HCT116 (cell line): ENCODE results near the gene TRIM38. TPM values are rescaled to one million over a fixed set of nuclear protein-coding genes. Genes with fewer than 3 reads are reported as not detected.

ENCODE experiments used
- ATAC-seq: fragments of 200-7000 bp; cut with Tn5 transposase; 2 replicates; pipeline ENCODE4 v1.9.1; 2020; ENCODE audit warnings: mild to moderate bottlenecking, moderate library complexity
- BruUV-seq: library from RNA; stranded (reverse); fragments of 400-500 nt; replicated peaks from 2 replicates; lab custom pipeline; 2021; lab: Mats Ljungman, UMichigan
- CTCF ChIA-PET: fragments of 300-600 bp; sonication (Branson Sonifier 250); formaldehyde crosslinking; loops from one replicate; lab custom pipeline; 2021; ENCODE audit warnings: antibody characterized with exemption; lab: Charles Lee
- POLR2A ChIA-PET: fragments of 300-600, 350-600 bp; sonication (Branson Sonifier 250); formaldehyde crosslinking; loops from one replicate; lab custom pipeline; 2021; ENCODE audit warnings: antibody characterized with exemption; lab: Charles Lee
- RAD21 ChIA-PET, 2 experiments: fragments of 300-600 bp; sonication (Branson Sonifier 250); formaldehyde crosslinking; loops; one replicate each; lab custom pipeline; 2023; ENCODE audit warnings: low total read pairs in 2 of 2; ENCODE audit not compliant: uncharacterized antibody in 2 of 2, unreplicated experiment in 2 of 2, low non-redundant PET in 1 of 2; lab: Charles Lee
- DNase-seq: peaks from one replicate; pipeline ENCODE4 v3.0.0-alpha.2; 2010; ENCODE audit warnings: low read depth, low spot score
- H2AFZ ChIP-seq: fragments of 200-600 bp; shearing (Covaris generic), sonication (generic); 2 replicates; pipeline ENCODE4 v1.6.1; 2017; ENCODE audit warnings: low read depth, mixed run types, mixed read lengths, antibody characterized with exemption, low read length; ENCODE audit not compliant: poor library complexity, severe bottlenecking
- H3K27ac ChIP-seq: 2 replicates; pipeline ENCODE4 v1.5.1; 2012; ENCODE audit warnings: low read depth, low read length
- H3K27me3 ChIP-seq: fragments of 200-600 bp; sonication (generic); 2 replicates; pipeline ENCODE4 v1.6.1; 2016; ENCODE audit warnings: mixed run types, low read length, mixed read lengths; ENCODE audit not compliant: insufficient read depth
- H3K36me3 ChIP-seq, 2 experiments: fragments of 200-500 bp in 1 of 2; fragments of 200-600 bp in 1 of 2; sonication (Bioruptor generic) in 1 of 2; sonication (generic) in 1 of 2; 2 replicates each; pipeline versions ENCODE4 v1.5.1 to v1.6.1; 2014 to 2016; ENCODE audit warnings: low read length in 2 of 2, inconsistent platforms in 1 of 2, mixed read lengths in 1 of 2, mixed run types in 1 of 2; ENCODE audit not compliant: insufficient read depth in 2 of 2, control insufficient read depth in 1 of 2
- H3K4me1 ChIP-seq, 2 experiments: fragments of 200-600 bp in 1 of 2; sonication (generic) in 1 of 2; 2 replicates each; pipeline versions ENCODE4 v1.5.1 to v1.6.1; 2012 to 2017; ENCODE audit warnings: low read length in 2 of 2, inconsistent platforms in 1 of 2, mild to moderate bottlenecking in 1 of 2, mixed read lengths in 1 of 2, mixed run types in 1 of 2, moderate library complexity in 1 of 2; ENCODE audit not compliant: insufficient read depth in 2 of 2, control insufficient read depth in 1 of 2
- H3K4me2 ChIP-seq: fragments of 200-600 bp; sonication (generic); 2 replicates; pipeline ENCODE4 v1.6.1; 2017; ENCODE audit warnings: mixed run types, low read length, mixed read lengths
- H3K4me3 ChIP-seq, 2 experiments: fragments of 200-600 bp in 1 of 2; sonication (generic) in 1 of 2; replicated peaks in 1 of 2; 2 replicates each; pipeline ENCODE4 v1.5.1; 2011 to 2016; ENCODE audit warnings: low read length in 2 of 2, control low read depth in 1 of 2, low read depth in 1 of 2, mild to moderate bottlenecking in 1 of 2, mixed read lengths in 1 of 2, mixed run types in 1 of 2
- H3K79me2 ChIP-seq: fragments of 200-600 bp; sonication (generic); 2 replicates; pipeline ENCODE4 v1.6.1; 2017; ENCODE audit warnings: mild to moderate bottlenecking, mixed run types, low read length, moderate library complexity, mixed read lengths; ENCODE audit not compliant: insufficient read depth
- H3K9ac ChIP-seq: fragments of 200-600 bp; sonication (generic); 2 replicates; pipeline ENCODE4 v1.6.1; 2016; ENCODE audit warnings: low read length, mixed read lengths
- H3K9me2 ChIP-seq: fragments of 200-600 bp; sonication (generic), shearing (Covaris generic); 2 replicates; pipeline ENCODE4 v1.6.1; 2017; ENCODE audit warnings: mixed run types, mild to moderate bottlenecking, moderate library complexity; ENCODE audit not compliant: insufficient read depth
- H3K9me3 ChIP-seq, 2 experiments: fragments of 200-500 bp in 1 of 2; fragments of 200-600 bp in 1 of 2; sonication (Bioruptor generic) in 1 of 2; sonication (generic) in 1 of 2; 2 replicates each; pipeline ENCODE4 v1.6.1; 2014 to 2017; ENCODE audit warnings: low read length in 2 of 2, mixed read lengths in 2 of 2, inconsistent platforms in 1 of 2, low read depth in 1 of 2, mild to moderate bottlenecking in 1 of 2, mixed run types in 1 of 2, moderate library complexity in 1 of 2; ENCODE audit not compliant: control insufficient read depth in 1 of 2, insufficient read depth in 1 of 2
- H4K20me1 ChIP-seq: fragments of 200-600 bp; sonication (generic), shearing (Covaris generic); 2 replicates; pipeline ENCODE4 v1.6.1; 2017; ENCODE audit warnings: mixed run types, mild to moderate bottlenecking, moderate library complexity; ENCODE audit not compliant: insufficient read depth
- CBX3 ChIP-seq: IDR thresholded peaks from 2 replicates; pipeline ENCODE4 v1.6.1; 2012; ENCODE audit warnings: low read depth
- CTCF ChIP-seq, 3 experiments: fragments of 200-600 bp in 1 of 3; sonication (generic) in 1 of 3; IDR thresholded peaks in 2 of 3; conservative IDR thresholded peaks in 1 of 3; 2 replicates each; pipeline ENCODE4 v1.5.1; 2012 to 2017; ENCODE audit warnings: low read depth in 2 of 3, low read length in 2 of 3, antibody characterized with exemption in 1 of 3, borderline replicate concordance in 1 of 3, control low read depth in 1 of 3, mild to moderate bottlenecking in 1 of 3, mixed read lengths in 1 of 3, mixed run types in 1 of 3, moderate library complexity in 1 of 3; ENCODE audit not compliant: insufficient read depth in 1 of 3
- EGR1 ChIP-seq: IDR thresholded peaks from 2 replicates; pipeline ENCODE4 v1.6.1; 2012; ENCODE audit warnings: low read depth
- ELF1 ChIP-seq: IDR thresholded peaks from 2 replicates; pipeline ENCODE4 v1.6.1; 2012; ENCODE audit warnings: low read depth, borderline replicate concordance
- EZH2phosphoT487 ChIP-seq: fragments of 200-600 bp; IDR thresholded peaks from 2 replicates; pipeline ENCODE4 v1.6.1; 2018; ENCODE audit warnings: antibody characterized with exemption, borderline replicate concordance
- JUND ChIP-seq: IDR thresholded peaks from 2 replicates; pipeline ENCODE4 v1.6.1; 2012
- POLR2AphosphoS5 ChIP-seq: IDR thresholded peaks from 2 replicates; pipeline ENCODE4 v1.6.1; 2011; ENCODE audit warnings: mild to moderate bottlenecking, low read depth, low read length, moderate library complexity
- YY1 ChIP-seq: IDR thresholded peaks from 2 replicates; pipeline ENCODE4 v1.6.1; 2011; ENCODE audit warnings: low read length, low read depth, moderate library complexity, mild to moderate bottlenecking; ENCODE audit not compliant: insufficient replicate concordance; ENCODE audit errors: extremely low read depth
- ZFX ChIP-seq: fragments of 450-650 bp; IDR thresholded peaks from 2 replicates; pipeline ENCODE4 v1.6.1; 2017
- intact Hi-C: fragments of 100-400 bp; cut with micrococcal nuclease; formaldehyde crosslinking; loops from 2 replicates; pipeline ENCODE4 v1.10.0; 2022
- total RNA-seq: library from RNA; stranded (reverse); gene quantifications from one replicate; pipeline ENCODE4 v1.2.1, GENCODE V29; 2021; ENCODE audit not compliant: unreplicated experiment
- TF ChIP-seq, protein P1 (sequence below): IDR thresholded peaks from 2 replicates; pipeline ENCODE4 v1.6.1; 2012; ENCODE audit warnings: low read depth
- TF ChIP-seq, protein P2 (sequence below): IDR thresholded peaks from 2 replicates; pipeline ENCODE4 v1.6.1; 2012

TRIM38 gene
- total RNA-seq, 1 experiment from 2014 or later = 9.6 TPM

GRCh38 chr6:25913741-25914140 lies 48.9 kb upstream of the TRIM38 start:
- Histone ChIP-seq H3K27ac (no peak overlapping the region), H3K9me3 (no peaks in the 10 kb centered on the region), H3K4me3 (no peak overlapping the region), H3K4me1 (no peaks in the 10 kb centered on the region), H2AFZ (no peak overlapping the region), H3K4me2 (no peak overlapping the region), H3K27me3 (no peaks in the 10 kb centered on the region), H3K9ac (no peak overlapping the region), H3K36me3 (no peaks in the 10 kb centered on the region), H3K79me2 (no peaks in the 10 kb centered on the region), H4K20me1 (no peaks in the 10 kb centered on the region), H3K9me2 (no peaks in the 10 kb centered on the region)
- ChIA-PET CTCF (no interaction called here), RAD21 (no interaction called here), POLR2A (no interaction called here)
- DNase-seq (no peak), ATAC-seq (no peak)
- BruUV-seq = no TSS peak
- no peak for TF ChIP-seq JUND
- no peak for TF ChIP-seq CBX3
- TF ChIP-seq POLR2AphosphoS5 = no peak
- TF ChIP-seq CTCF (IDR thresholded peaks at IDR 0.05 in 2 of 3, conservative IDR thresholded peaks at IDR 0.05 in 1 of 3; ENCODE audit: borderline replicate concordance in 1 of 3, insufficient read depth in 1 of 3, low read depth in 2 of 3, low read length in 2 of 3) = no peak
- no peak for TF ChIP-seq EGR1
- no peak for TF ChIP-seq ZFX
- TF ChIP-seq, protein P1, sequence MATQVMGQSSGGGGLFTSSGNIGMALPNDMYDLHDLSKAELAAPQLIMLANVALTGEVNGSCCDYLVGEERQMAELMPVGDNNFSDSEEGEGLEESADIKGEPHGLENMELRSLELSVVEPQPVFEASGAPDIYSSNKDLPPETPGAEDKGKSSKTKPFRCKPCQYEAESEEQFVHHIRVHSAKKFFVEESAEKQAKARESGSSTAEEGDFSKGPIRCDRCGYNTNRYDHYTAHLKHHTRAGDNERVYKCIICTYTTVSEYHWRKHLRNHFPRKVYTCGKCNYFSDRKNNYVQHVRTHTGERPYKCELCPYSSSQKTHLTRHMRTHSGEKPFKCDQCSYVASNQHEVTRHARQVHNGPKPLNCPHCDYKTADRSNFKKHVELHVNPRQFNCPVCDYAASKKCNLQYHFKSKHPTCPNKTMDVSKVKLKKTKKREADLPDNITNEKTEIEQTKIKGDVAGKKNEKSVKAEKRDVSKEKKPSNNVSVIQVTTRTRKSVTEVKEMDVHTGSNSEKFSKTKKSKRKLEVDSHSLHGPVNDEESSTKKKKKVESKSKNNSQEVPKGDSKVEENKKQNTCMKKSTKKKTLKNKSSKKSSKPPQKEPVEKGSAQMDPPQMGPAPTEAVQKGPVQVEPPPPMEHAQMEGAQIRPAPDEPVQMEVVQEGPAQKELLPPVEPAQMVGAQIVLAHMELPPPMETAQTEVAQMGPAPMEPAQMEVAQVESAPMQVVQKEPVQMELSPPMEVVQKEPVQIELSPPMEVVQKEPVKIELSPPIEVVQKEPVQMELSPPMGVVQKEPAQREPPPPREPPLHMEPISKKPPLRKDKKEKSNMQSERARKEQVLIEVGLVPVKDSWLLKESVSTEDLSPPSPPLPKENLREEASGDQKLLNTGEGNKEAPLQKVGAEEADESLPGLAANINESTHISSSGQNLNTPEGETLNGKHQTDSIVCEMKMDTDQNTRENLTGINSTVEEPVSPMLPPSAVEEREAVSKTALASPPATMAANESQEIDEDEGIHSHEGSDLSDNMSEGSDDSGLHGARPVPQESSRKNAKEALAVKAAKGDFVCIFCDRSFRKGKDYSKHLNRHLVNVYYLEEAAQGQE = no peak
- no peak for TF ChIP-seq YY1
- TF ChIP-seq, protein P2, sequence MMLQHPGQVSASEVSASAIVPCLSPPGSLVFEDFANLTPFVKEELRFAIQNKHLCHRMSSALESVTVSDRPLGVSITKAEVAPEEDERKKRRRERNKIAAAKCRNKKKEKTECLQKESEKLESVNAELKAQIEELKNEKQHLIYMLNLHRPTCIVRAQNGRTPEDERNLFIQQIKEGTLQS = no peak
- TF ChIP-seq EZH2phosphoT487 = no peak
- no peak for TF ChIP-seq ELF1
- intact Hi-C loops = no loop called here
